IMR-90 (cell line): Measurements from ENCODE around the gene BLVRB.

Source experiments
- BHLHE40 ChIP-seq: fragments of 150-350 bp; IDR thresholded peaks from 2 replicates; pipeline ENCODE4 v1.6.1; 2016; ENCODE audit warnings: mild to moderate bottlenecking, low read depth, low read length
- CEBPB ChIP-seq: IDR thresholded peaks from 2 replicates; pipeline ENCODE4 v1.6.1; 2012; ENCODE audit warnings: low read depth, low read length, improper control_type of control experiment
- CTCF ChIP-seq: conservative IDR thresholded peaks from 2 replicates; pipeline ENCODE4 v1.5.1; 2012; ENCODE audit warnings: mild to moderate bottlenecking, low read depth, low read length, improper control_type of control experiment
- ELK1 ChIP-seq: fragments of 150-350 bp; IDR thresholded peaks from 2 replicates; pipeline ENCODE4 v1.6.1; 2016; ENCODE audit warnings: low read depth, mild to moderate bottlenecking, low read length, moderate library complexity, borderline replicate concordance
- FOS ChIP-seq: fragments of 150-350 bp; IDR thresholded peaks from 2 replicates; pipeline ENCODE4 v1.6.1; 2016; ENCODE audit warnings: low read depth, low read length
- MAFK ChIP-seq: IDR thresholded peaks from 2 replicates; pipeline ENCODE4 v1.6.1; 2012; ENCODE audit warnings: low read depth, low read length, improper control_type of control experiment
- MAZ ChIP-seq: IDR thresholded peaks from 2 replicates; pipeline ENCODE4 v1.6.1; 2012; ENCODE audit warnings: low read depth, mild to moderate bottlenecking, low read length, improper control_type of control experiment, moderate library complexity, borderline replicate concordance
- MXI1 ChIP-seq: IDR thresholded peaks from 2 replicates; pipeline ENCODE4 v1.6.1; 2012; ENCODE audit warnings: low read depth, mild to moderate bottlenecking, low read length, moderate library complexity, borderline replicate concordance
- POLR2A ChIP-seq: IDR thresholded peaks from 2 replicates; pipeline ENCODE4 v1.6.1; 2012; ENCODE audit warnings: mild to moderate bottlenecking, low read depth, low read length
- RAD21 ChIP-seq: IDR thresholded peaks from 2 replicates; pipeline ENCODE4 v1.6.1; 2012; ENCODE audit warnings: low read length, improper control_type of control experiment
- RCOR1 ChIP-seq: IDR thresholded peaks from 2 replicates; pipeline ENCODE4 v1.6.1; 2012; ENCODE audit warnings: mild to moderate bottlenecking, low read length, improper control_type of control experiment; ENCODE audit not compliant: insufficient replicate concordance
- RFX5 ChIP-seq: IDR thresholded peaks from 2 replicates; pipeline ENCODE4 v1.8.0; 2012; ENCODE audit warnings: low read depth, mild to moderate bottlenecking, low read length, moderate library complexity
- SMC3 ChIP-seq: fragments of 150-350 bp; IDR thresholded peaks from 2 replicates; pipeline ENCODE4 v1.6.1; 2016; ENCODE audit warnings: low read depth, mild to moderate bottlenecking, antibody characterized with exemption, low read length, moderate library complexity
- USF2 ChIP-seq: fragments of 150-350 bp; IDR thresholded peaks from 2 replicates; pipeline ENCODE4 v1.6.1; 2017; ENCODE audit warnings: mild to moderate bottlenecking, antibody characterized with exemption, low read length, low read depth

- TF ChIP-seq CTCF (no peak), CEBPB (no peak), MAFK (no peak), MXI1 (no peak), FOS (no peak), SMC3 (no peak), MAZ (no peak), POLR2A (no peak), RAD21 (no peak), USF2 (no peak), RFX5 (no peak), ELK1 (no peak), BHLHE40 (no peak), RCOR1 (no peak)
Observed at GRCh38 chr19:40497214-40497613, 31.7 kb upstream of the BLVRB start.
